ENCODE data around the gene ING3. TPM values are rescaled to one million over a fixed set of nuclear protein-coding genes. Genes with fewer than 3 reads are reported as not detected.

ING3 gene
- polyA plus RNA-seq, 4 donors, result 9.4 to 21.8 (median 12.7) TPM

GRCh38 chr7:121005996-121006584, 55.5 kb downstream of the ING3 start:
- H3K9me3 ChIP-seq (ENCODE audit: control insufficient read depth in 2 of 2, insufficient read depth in 1 of 2, low read depth in 1 of 2, low read length in 1 of 2), result no peaks in the 10 kb centered on the region
- H3K36me3 ChIP-seq (ENCODE audit: control insufficient read depth in 3 of 3, insufficient read depth in 2 of 3, low read depth in 1 of 3, low read length in 3 of 3), result no peaks in the 10 kb centered on the region
- FAIRE-seq (no peak), DNase-seq (no peak)
- no peak overlapping the region for H3K4me3 ChIP-seq (ENCODE audit: low read depth in 1 of 3, low read length in 3 of 3)
- WGBS, 3 donors, result 70 to 89% (median 85%) methylated on average over 4 of the region's 4 CpGs
- H3K27ac ChIP-seq (ENCODE audit: low read depth in 1 of 3, low read length in 2 of 3), result peak overlapping the region in 1 of 3 donors; percentile 39
- no peaks in the 10 kb centered on the region for H3K27me3 ChIP-seq (ENCODE audit: control insufficient read depth in 3 of 3, insufficient read depth in 3 of 3, low read length in 3 of 3)
- H3K4me1 ChIP-seq (ENCODE audit: control insufficient read depth in 3 of 3, insufficient read depth in 2 of 3, low read depth in 1 of 3, low read length in 2 of 3), result no peaks in the 10 kb centered on the region

GRCh38 chr7:121006711-121007315, 56.2 kb downstream of the ING3 start:
- H3K4me3 ChIP-seq (ENCODE audit: low read depth in 1 of 3, low read length in 3 of 3), result no peak overlapping the region
- H3K36me3 ChIP-seq (ENCODE audit: control insufficient read depth in 3 of 3, insufficient read depth in 2 of 3, low read depth in 1 of 3, low read length in 3 of 3), result no peaks in the 10 kb centered on the region
- H3K9me3 ChIP-seq (ENCODE audit: control insufficient read depth in 2 of 2, insufficient read depth in 1 of 2, low read depth in 1 of 2, low read length in 1 of 2), result no peaks in the 10 kb centered on the region
- WGBS, 3 donors, result 70 to 89% (median 79%) methylated on average over 6 of the region's 6 CpGs
- DNase-seq, result no peak
- no peaks in the 10 kb centered on the region for H3K4me1 ChIP-seq (ENCODE audit: control insufficient read depth in 3 of 3, insufficient read depth in 2 of 3, low read depth in 1 of 3, low read length in 2 of 3)
- H3K27ac ChIP-seq (ENCODE audit: low read depth in 1 of 3, low read length in 2 of 3), result peak overlapping the region in 2 of 3 donors; percentile 7 to 39
- no peaks in the 10 kb centered on the region for H3K27me3 ChIP-seq (ENCODE audit: control insufficient read depth in 3 of 3, insufficient read depth in 3 of 3, low read length in 3 of 3)
- FAIRE-seq, result no peak

- 61 to 69% (median 66%) methylated on average over 2 of the region's 2 CpGs for WGBS, 3 donors
- DNase-seq (no peak), FAIRE-seq (no peak)
- Histone ChIP-seq H3K4me1 (ENCODE audit: control insufficient read depth in 3 of 3, insufficient read depth in 2 of 3, low read depth in 1 of 3, low read length in 2 of 3) (no peaks in the 10 kb centered on the region), H3K36me3 (ENCODE audit: control insufficient read depth in 3 of 3, insufficient read depth in 2 of 3, low read depth in 1 of 3, low read length in 3 of 3) (no peaks in the 10 kb centered on the region), H3K9me3 (ENCODE audit: control insufficient read depth in 2 of 2, insufficient read depth in 1 of 2, low read depth in 1 of 2, low read length in 1 of 2) (no peaks in the 10 kb centered on the region), H3K27me3 (ENCODE audit: control insufficient read depth in 3 of 3, insufficient read depth in 3 of 3, low read length in 3 of 3) (no peaks in the 10 kb centered on the region), H3K27ac (ENCODE audit: low read depth in 1 of 3, low read length in 2 of 3) (no peak overlapping the region), H3K4me3 (ENCODE audit: low read depth in 1 of 3, low read length in 3 of 3) (no peak overlapping the region)
These were observed 58.2 kb downstream of the ING3 start for GRCh38 chr7:121008816-121009215.

DNA sequence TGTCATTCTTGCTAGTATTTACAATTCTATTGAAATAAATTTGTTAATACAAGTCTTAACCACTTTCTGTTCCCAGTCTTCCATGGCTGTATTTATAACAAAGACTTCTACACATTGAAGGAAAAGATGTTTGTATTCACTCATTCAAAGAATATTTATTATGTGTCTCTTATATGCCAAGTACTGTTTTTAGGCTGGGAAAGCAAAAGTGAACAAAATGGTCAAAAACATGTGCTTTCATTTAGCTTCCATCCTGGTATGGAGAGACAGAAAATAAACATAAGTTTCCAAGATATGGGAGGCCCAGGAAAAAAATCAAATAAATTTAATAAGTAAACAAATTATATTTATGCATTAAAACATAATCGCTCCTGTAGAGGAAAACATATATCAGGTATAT, 60.8 kb downstream of the ING3 start:
- Histone ChIP-seq H3K27me3 (ENCODE audit: control insufficient read depth in 3 of 3, insufficient read depth in 3 of 3, low read length in 3 of 3) (no peaks in the 10 kb centered on the region), H3K4me1 (ENCODE audit: control insufficient read depth in 3 of 3, insufficient read depth in 2 of 3, low read depth in 1 of 3, low read length in 2 of 3) (no peaks in the 10 kb centered on the region), H3K36me3 (ENCODE audit: control insufficient read depth in 3 of 3, insufficient read depth in 2 of 3, low read depth in 1 of 3, low read length in 3 of 3) (no peaks in the 10 kb centered on the region), H3K27ac (ENCODE audit: low read depth in 1 of 3, low read length in 2 of 3) (no peak overlapping the region), H3K9me3 (ENCODE audit: control insufficient read depth in 2 of 2, insufficient read depth in 1 of 2, low read depth in 1 of 2, low read length in 1 of 2) (no peaks in the 10 kb centered on the region), H3K4me3 (ENCODE audit: low read depth in 1 of 3, low read length in 3 of 3) (no peak overlapping the region)
- no peak for DNase-seq
- WGBS, 3 donors, result 79 to 95% (median 87%) methylated on average over 1 of the region's 1 CpG
- no peak for FAIRE-seq

DNA sequence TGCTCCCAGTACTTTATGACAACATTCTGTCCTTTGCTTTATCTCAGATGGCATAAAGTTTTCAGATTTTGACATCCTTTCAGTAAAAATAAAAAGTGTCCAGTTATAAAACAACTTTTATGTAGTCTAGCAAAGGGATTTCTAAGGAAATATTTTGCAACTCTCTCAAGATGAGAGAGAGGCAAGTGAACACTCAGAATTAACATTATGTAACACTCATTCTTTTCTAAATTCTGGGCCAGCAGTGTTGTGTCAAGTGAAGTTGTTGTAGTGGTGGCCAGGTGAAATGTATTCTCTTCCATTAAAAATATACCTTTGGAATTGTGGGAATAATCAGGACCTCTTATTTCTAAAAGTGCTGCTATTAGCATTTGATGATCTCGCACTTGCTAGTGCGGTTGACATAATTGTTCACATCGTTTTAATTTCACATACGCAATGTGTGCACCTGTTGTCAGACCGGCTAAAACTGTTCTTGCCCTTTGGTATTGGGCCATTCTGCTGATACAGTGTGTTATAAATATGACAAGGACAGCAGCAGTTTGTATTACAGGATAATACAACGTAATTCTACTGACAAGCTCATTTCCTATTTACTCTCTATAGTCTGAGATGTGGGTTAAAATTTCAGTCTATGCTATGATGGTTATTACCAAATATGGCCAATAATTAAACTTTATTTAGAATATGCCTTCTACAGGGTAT, 61.7 kb downstream of the ING3 start:
- no peaks in the 10 kb centered on the region for H3K36me3 ChIP-seq (ENCODE audit: control insufficient read depth in 3 of 3, insufficient read depth in 2 of 3, low read depth in 1 of 3, low read length in 3 of 3)
- H3K4me1 ChIP-seq (ENCODE audit: control insufficient read depth in 3 of 3, insufficient read depth in 2 of 3, low read depth in 1 of 3, low read length in 2 of 3), result no peaks in the 10 kb centered on the region
- H3K27me3 ChIP-seq (ENCODE audit: control insufficient read depth in 3 of 3, insufficient read depth in 3 of 3, low read length in 3 of 3), result no peaks in the 10 kb centered on the region
- WGBS, 3 donors, result 47 to 82% (median 62%) methylated on average over 6 of the region's 6 CpGs
- no peak for FAIRE-seq
- H3K27ac ChIP-seq (ENCODE audit: low read depth in 1 of 3, low read length in 2 of 3), result no peak overlapping the region
- no peak overlapping the region for H3K4me3 ChIP-seq (ENCODE audit: low read depth in 1 of 3, low read length in 3 of 3)
- H3K9me3 ChIP-seq (ENCODE audit: control insufficient read depth in 2 of 2, insufficient read depth in 1 of 2, low read depth in 1 of 2, low read length in 1 of 2), result no peaks in the 10 kb centered on the region
- DNase-seq, result no peak

DNA sequence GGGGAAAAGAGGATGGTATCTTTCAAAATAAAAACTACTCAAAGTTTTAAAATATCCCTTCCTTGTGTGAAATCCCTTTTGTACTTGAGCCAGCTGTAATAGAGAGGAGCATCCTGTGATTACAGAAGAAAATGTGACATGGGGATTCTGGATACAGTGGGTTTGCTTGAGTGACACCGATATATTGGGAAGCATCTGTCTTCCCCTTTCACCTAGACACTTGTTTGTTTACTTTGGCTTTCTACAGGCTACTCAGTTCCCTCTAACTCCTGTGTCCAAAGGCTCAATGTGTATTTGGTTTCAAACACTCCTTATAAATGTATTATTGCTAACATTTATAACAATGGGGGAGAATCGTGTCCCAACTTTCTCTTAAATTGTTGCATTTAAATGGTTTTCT, 62.3 kb downstream of the ING3 start:
- Histone ChIP-seq H3K4me1 (ENCODE audit: control insufficient read depth in 3 of 3, insufficient read depth in 2 of 3, low read depth in 1 of 3, low read length in 2 of 3) (no peaks in the 10 kb centered on the region), H3K4me3 (ENCODE audit: low read depth in 1 of 3, low read length in 3 of 3) (no peak overlapping the region), H3K27ac (ENCODE audit: low read depth in 1 of 3, low read length in 2 of 3) (no peak overlapping the region), H3K27me3 (ENCODE audit: control insufficient read depth in 3 of 3, insufficient read depth in 3 of 3, low read length in 3 of 3) (no peaks in the 10 kb centered on the region), H3K36me3 (ENCODE audit: control insufficient read depth in 3 of 3, insufficient read depth in 2 of 3, low read depth in 1 of 3, low read length in 3 of 3) (no peaks in the 10 kb centered on the region), H3K9me3 (ENCODE audit: control insufficient read depth in 2 of 2, insufficient read depth in 1 of 2, low read depth in 1 of 2, low read length in 1 of 2) (no peaks in the 10 kb centered on the region)
- FAIRE-seq, result no peak
- WGBS, 3 donors, result 72 to 79% (median 73%) methylated on average over 2 of the region's 2 CpGs
- no peak for DNase-seq

DNA sequence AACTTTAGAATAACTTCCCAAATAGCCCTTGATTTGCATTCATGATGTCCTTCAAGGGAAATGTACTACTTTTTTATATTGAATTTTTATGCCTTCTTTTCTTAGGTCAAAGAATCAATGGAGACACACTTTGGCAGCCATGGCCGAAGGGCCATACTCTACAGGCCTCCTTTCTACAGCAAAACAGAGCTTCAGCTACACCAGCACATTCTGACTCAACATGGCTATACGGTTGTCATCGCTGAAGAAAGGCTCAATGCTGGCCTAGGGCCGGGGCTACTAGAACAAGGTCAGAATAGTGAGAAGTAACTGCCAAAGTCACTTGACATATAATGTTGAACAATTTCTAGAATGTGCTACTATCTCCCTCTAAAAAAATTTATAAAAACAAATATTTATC, 65.0 kb downstream of the ING3 start:
- H3K27ac ChIP-seq (ENCODE audit: low read depth in 1 of 3, low read length in 2 of 3), result no peak overlapping the region
- no peaks in the 10 kb centered on the region for H3K4me1 ChIP-seq (ENCODE audit: control insufficient read depth in 3 of 3, insufficient read depth in 2 of 3, low read depth in 1 of 3, low read length in 2 of 3)
- 90 to 96% (median 91%) methylated on average over 4 of the region's 4 CpGs for whole genome bisulfite sequencing, 3 donors
- H3K27me3 ChIP-seq (ENCODE audit: control insufficient read depth in 3 of 3, insufficient read depth in 3 of 3, low read length in 3 of 3), result no peaks in the 10 kb centered on the region
- FAIRE-seq (no peak), DNase-seq (no peak)
- H3K36me3 ChIP-seq (ENCODE audit: control insufficient read depth in 3 of 3, insufficient read depth in 2 of 3, low read depth in 1 of 3, low read length in 3 of 3), result no peaks in the 10 kb centered on the region
- H3K4me3 ChIP-seq (ENCODE audit: low read depth in 1 of 3, low read length in 3 of 3), result no peak overlapping the region
- no peaks in the 10 kb centered on the region for H3K9me3 ChIP-seq (ENCODE audit: control insufficient read depth in 2 of 2, insufficient read depth in 1 of 2, low read depth in 1 of 2, low read length in 1 of 2)

- no peaks in the 10 kb centered on the region for H3K27me3 ChIP-seq (ENCODE audit: control insufficient read depth in 3 of 3, insufficient read depth in 3 of 3, low read length in 3 of 3)
- no peak overlapping the region for H3K4me3 ChIP-seq (ENCODE audit: low read depth in 1 of 3, low read length in 3 of 3)
- no peak for FAIRE-seq
- no peak for DNase-seq
- no peaks in the 10 kb centered on the region for H3K4me1 ChIP-seq (ENCODE audit: control insufficient read depth in 3 of 3, insufficient read depth in 2 of 3, low read depth in 1 of 3, low read length in 2 of 3)
- no peaks in the 10 kb centered on the region for H3K36me3 ChIP-seq (ENCODE audit: control insufficient read depth in 3 of 3, insufficient read depth in 2 of 3, low read depth in 1 of 3, low read length in 3 of 3)
- WGBS, 3 donors, result 72 to 96% (median 83%) methylated on average over 2 of the region's 2 CpGs
- no peaks in the 10 kb centered on the region for H3K9me3 ChIP-seq (ENCODE audit: control insufficient read depth in 2 of 2, insufficient read depth in 1 of 2, low read depth in 1 of 2, low read length in 1 of 2)
- peak overlapping the region in 1 of 3 donors; percentile 36 for H3K27ac ChIP-seq (ENCODE audit: low read depth in 1 of 3, low read length in 2 of 3)
These were observed 66.4 kb downstream of the ING3 start for GRCh38 chr7:121016966-121017365.

Data from small intestine (tissue), 7 donors.